Measurements from ENCODE around the gene OR2A14.
"Not testable (repeated sequence)": the region's sequence is repeated elsewhere in the genome, so short reads cannot be mapped to it uniquely, and the experiment has no call there.

OR2A14 gene

DNA sequence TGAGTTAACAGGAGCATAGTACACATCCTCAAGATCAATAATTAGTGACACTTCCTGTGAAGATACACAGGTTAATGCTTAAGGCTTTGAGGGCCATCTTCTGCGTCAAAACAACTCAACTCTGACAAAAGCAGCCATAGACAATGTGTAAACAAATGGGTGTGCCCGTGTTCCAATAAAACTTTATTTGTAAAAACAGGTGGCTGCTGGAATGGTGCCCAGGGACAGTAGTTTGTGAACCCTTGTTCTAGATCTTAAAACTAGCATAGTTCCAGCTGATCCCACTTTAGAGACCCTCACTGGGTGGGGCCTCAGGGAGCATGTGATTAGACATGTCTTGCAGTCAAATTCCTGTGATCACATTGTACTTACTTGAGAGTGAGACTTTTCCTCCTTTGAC is 7.8 kb downstream of the OR2A14 start:
- no peak overlapping the region for H3K4me3 ChIP-seq (ENCODE audit: low read length)
- TF ChIP-seq ZNF274 (IDR thresholded peaks at IDR 0.05; ENCODE audit: low read depth, low read length), result no peak

DNA sequence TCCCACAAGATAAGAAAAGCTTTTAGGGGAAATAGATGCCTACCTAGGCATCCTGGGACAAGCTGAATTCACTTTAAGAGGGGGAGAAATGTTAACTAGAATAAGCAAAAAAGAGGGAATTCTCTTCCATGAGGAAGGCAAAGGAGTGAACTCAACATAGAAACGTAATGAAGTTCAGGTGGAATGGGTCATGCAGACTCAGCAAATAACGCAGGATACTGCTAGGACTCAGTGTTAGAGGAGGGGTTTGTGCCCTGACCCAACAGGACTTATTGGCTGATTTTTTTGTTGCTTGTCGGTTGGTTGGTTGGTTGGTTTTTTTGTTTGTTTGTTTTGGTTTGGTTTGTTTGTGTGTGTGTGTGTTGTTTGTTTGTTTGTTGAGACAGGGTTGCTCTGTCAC is 9.3 kb downstream of the OR2A14 start:
- no peak for TF ChIP-seq ZNF274 (IDR thresholded peaks at IDR 0.05; ENCODE audit: low read depth, low read length)
- no peak overlapping the region for H3K4me3 ChIP-seq (ENCODE audit: low read length)

DNA sequence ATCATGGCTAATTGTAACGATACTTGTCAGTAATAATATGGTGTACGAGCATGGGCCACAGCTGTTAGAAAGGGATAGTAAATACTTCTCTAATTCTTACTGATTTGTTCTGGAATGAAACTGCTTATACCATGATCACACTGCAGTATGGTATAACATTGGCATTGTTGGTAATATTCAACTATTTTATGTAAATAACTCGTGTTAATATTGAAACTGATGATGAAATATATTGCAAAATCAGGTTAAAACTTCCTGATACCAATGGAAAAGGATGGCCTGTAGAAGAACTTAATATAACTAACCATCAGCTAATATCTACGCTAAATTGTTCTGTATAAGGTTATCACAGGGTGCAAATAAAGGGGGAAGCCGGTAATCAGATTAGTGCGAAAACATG is 10.3 kb downstream of the OR2A14 start:
- TF ChIP-seq ZNF274 (IDR thresholded peaks at IDR 0.05; ENCODE audit: low read depth, low read length), result no peak
- no peak overlapping the region for H3K4me3 ChIP-seq (ENCODE audit: low read length)

DNA sequence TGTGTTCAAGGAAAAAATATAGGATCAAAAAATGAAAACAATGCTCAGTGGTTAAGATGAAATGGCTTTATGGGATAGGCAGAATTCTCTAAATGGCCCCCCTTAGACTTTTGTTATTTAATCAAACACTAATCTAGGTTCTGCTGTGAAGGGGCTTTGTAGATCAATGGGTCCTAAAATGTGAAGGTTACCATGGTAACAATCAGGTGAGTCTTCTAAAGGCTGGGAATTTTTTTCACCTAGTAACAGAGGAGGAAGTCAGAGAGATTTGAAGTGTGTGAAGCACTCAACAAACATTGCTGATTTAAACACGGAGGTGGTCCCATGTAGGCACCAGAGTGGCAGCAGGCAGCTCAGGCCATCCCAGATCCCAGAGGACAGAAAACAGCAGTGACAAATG is 11.1 kb downstream of the OR2A14 start:
- TF ChIP-seq ZNF274 (IDR thresholded peaks at IDR 0.05; ENCODE audit: low read depth, low read length), result no peak
- H3K4me3 ChIP-seq (ENCODE audit: low read length), result no peak overlapping the region

DNA sequence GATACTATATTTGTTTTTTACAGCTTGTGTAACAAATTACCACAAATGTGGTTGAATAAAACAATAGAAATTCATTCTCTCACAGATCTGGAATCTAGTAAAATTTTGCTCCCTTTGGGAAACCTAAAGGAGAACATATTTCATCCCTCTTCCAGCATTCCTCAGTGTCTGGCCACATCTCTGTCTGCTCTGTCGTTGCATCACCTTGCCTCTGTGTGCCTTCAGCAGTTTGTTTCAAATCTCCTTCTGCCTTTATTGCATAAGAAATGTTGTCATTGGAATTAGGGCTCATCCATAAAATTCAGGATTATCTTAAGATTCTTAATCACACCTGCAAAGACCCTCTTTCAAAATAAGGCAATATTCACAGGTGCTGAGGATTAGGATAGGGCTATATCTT is 14.5 kb downstream of the OR2A14 start:
- TF ChIP-seq ZNF274 (IDR thresholded peaks at IDR 0.05; ENCODE audit: low read depth, low read length), result no peak
- H3K4me3 ChIP-seq (ENCODE audit: low read length), result no peak overlapping the region

DNA sequence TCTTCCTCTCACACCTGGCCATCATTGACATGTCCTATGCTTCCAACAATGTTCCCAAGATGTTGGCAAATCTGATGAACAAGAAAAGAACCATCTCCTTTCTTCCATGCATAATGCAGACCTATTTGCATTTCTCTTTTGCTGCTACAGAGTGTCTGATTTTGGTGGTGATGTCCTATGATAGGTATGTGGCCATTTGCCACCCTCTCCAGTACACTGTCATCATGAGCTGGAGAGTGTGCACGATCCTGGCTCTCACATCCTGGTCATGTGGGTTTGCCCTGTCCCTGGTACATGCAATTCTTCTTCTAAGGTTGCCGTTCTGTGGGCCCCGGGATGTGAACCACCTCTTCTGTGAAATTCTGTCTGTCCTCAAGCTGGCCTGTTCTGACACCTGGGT is 19.2 kb downstream of the OR2A14 start:
- H3K4me3 ChIP-seq (ENCODE audit: low read length), result no peak overlapping the region
- TF ChIP-seq ZNF274 (IDR thresholded peaks at IDR 0.05; ENCODE audit: low read depth, low read length), result no peak

DNA sequence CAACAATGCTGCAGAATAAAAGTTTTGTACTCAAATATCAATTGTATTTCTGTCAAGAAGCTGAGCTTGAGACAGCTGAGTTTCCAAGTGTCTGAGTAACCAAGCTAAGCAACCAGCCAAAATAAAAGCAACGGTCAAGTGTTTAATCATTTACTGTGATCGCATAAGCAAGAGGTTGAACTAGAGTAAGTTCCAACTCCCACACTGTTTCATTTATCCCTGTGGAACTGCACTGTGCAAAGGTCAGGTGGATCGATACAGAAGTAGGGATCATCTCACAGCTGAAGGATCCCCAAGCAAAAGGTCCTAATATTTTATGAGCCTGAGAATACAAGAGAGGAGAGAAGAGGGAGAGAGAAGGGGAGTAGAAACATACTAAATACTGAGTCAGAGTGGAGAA is 21.4 kb downstream of the OR2A14 start:
- no peak overlapping the region for H3K4me3 ChIP-seq (ENCODE audit: low read length)
- no peak for TF ChIP-seq ZNF274 (IDR thresholded peaks at IDR 0.05; ENCODE audit: low read depth, low read length)

DNA sequence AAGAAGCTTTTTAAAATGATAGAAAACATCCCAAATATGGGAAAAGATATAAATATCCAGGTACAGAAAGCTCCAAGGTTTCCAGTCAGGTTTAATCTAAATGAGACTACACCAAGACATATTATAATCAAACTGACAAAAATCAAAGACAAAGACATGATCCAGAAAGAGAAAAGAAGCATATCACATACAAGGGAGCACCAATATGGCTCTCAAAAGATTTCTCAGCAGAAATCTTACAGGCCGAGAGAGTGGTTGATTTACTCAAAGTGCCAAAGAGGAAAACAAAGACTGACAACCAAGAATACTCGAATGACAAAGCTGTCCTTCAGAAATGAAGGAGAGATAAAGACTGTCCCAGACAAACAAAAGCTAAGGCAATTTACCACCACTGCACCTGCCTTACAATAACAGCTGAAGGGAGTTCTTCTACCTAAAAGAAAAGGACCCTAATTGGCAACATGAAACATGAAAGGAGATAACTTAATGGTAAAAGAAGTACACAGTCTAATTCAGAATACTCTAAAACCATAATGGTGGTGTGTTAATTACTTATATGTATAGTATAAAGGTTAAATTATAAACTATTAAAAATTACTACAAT is 25.4 kb downstream of the OR2A14 start:
- no peak overlapping the region for H3K4me3 ChIP-seq (ENCODE audit: low read length)
- no peak for TF ChIP-seq ZNF274 (IDR thresholded peaks at IDR 0.05; ENCODE audit: low read depth, low read length)

DNA sequence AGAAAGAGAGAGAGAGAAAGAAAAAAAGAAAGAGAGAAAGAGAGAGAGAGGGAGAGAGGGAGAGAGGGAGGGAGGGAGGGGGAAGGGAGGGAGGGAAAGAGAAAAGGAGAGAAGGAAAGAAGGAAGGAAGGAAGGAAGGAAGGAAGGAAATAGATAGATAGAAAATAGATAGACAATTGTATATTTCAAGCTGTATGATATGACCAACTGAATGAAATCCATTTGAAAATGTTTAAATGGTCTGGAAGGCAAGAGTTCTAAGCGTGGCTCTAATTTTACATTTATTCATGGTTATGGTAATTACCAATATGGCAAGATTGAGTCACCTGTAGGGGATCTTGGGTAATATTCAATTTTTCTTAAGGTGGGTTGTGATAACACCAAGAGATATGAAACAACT is 35.9 kb downstream of the OR2A14 start:
- no peak for TF ChIP-seq ZNF274 (IDR thresholded peaks at IDR 0.05; ENCODE audit: low read depth, low read length)
- no peak overlapping the region for H3K4me3 ChIP-seq (ENCODE audit: low read length)

DNA sequence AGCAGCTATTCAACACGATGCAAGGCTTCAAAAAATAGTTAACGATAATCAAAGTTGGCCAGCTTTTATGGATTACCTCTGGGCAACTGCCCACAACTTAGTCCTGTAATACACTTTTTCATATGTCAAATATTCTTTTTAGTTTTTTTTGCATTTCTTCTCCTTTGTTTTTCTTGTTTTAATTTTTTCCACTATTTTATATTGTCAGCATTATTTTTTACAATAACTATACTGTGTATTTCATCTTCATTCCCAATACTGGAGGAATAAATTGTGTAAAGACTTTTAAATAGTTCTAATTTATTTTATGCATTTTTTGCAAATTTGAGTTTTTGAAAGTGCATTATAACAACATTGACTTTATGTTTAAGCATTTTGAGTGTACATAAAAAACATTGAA is 41.8 kb downstream of the OR2A14 start:
- H3K4me3 ChIP-seq (ENCODE audit: low read length), result no peak overlapping the region
- TF ChIP-seq ZNF274 (IDR thresholded peaks at IDR 0.05; ENCODE audit: low read depth, low read length), result no peak

DNA sequence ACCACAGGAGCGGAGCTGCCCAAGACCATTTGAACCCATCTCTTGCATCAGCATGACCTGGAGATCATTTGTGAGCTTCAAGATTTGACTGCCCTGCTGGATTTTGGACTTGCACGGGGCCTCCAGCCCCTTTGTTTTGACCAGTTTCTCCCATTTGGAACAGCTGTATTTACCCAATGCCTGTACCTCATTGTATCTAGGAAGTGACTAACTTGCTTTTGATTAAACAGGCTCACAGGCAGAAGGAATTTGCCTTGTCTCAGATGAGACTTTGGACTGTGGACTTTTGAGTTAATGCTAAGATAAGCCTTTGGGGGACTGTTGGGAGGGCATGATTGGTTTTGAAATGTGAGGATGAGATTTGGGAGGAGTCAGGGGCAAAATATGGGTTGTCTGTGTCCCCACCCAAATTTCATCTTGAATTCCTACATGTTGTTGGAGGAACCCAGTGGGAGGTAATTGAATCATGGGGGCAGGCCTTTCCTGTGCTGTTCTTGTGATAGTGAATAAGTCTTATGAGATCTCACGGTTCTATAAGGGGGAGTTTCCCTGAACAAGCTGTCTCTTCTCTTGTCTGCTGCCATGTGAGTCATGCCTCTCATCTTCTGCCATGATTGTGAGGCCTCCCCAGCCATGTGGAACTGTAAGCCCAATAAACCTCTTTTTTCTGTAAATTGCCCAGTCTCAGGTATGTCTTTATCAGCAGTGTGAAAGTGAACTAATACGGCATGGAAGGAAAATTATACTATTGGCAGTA is 48.8 kb downstream of the OR2A14 start:
- H3K4me3 ChIP-seq (ENCODE audit: low read length), result not testable (repeated sequence)

DNA sequence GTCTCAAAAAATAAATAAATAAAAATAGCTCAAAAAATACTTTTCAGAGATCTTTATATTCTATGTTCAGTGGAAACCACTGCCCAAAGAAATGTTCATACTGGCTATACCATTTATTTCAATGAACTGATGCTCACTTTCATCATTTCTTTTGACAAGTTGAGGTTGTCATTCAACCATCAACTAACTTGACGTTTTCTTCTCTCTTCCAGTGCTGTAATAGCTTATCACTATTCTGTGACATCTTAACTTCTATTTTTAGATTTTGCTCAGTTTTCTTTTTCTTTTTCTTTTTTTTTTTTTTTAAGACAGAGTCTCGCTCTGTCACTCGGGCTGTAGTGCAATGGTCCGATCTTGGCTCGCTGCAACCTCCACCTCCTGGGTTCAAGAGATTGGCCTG is 51.6 kb downstream of the OR2A14 start:
- no peak overlapping the region for H3K4me3 ChIP-seq (ENCODE audit: low read length)
- TF ChIP-seq ZNF274 (IDR thresholded peaks at IDR 0.05; ENCODE audit: low read depth, low read length), result no peak

DNA sequence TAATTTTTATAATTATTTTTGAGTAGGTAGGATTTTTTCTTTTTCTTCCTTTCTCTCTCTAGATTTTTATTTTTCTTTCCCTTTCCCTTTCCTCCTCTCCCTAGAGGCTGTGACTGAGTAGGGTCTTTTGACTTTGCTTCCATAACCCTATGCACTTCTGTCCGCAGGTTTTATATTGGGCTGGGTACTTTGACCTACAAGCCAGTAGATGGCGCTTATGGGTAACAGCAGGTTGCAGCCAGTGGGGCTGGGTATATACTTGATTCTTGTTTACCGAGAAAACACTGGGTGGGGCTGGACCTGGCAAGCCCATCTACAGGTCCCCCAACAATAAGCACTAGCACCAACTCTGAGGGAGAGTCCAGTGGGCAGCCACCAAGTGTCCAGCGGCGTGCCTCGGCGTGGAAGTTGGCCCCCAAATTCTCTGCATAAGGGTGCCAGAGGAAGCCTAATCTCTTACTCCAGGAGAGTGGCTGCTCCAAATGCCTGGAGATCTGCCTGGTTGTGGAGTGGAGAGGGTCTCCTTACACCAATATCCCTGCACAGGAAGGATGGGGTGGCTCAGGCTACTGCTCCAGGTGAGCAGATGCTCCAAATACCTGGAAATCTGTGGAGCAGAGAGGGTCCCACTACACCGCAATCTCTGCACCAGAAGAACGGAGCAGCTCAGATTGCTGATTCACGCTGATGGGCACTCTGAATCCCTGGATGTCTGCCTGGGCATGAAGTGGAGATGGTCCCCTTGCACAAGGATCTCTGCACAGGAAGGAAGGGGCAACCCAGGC is 55.6 kb downstream of the OR2A14 start:
- not testable (repeated sequence) for H3K4me3 ChIP-seq (ENCODE audit: low read length)

DNA sequence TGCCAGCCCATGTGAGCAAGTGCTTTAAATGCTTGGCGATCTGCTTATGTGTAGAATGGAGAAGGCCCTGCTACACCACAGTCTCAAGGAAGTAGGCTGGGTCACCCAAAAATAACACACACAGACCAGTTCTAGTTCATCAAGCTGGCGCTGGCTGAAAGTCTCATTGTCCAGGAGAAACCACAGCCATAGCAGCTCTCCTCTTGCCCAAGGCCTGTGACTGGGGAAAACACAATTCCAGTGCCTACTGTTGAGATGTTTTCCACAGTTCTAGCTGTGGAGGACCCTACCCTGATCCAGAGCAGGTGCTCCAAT is 56.1 kb downstream of the OR2A14 start:
- H3K4me3 ChIP-seq (ENCODE audit: low read length), result not testable (repeated sequence)

All from GM08714 (cell line).